Upper lobe of left lung (tissue), 4 donors: ENCODE data around the gene SPDYA.

ENCODE experiments used
- CTCF ChIP-seq, 6 experiments: fragments of 450-650 bp in 4 of 6; fragments of 200-600 bp in 2 of 6; sonication (generic) in 2 of 6; IDR thresholded peaks; one replicate each; pipeline ENCODE4 v1.5.1; 2016 to 2019; ENCODE audit warnings: antibody characterized with exemption in 6 of 6
- POLR2A ChIP-seq, 4 donors: fragments of 450-650 bp; IDR thresholded peaks; one replicate each; pipeline ENCODE4 v1.5.1; 2016 to 2017; ENCODE audit warnings: antibody characterized with exemption in 4 of 4, mild to moderate bottlenecking in 2 of 4

- TF ChIP-seq POLR2A (IDR thresholded peaks at IDR 0.05) (no peak), CTCF (IDR thresholded peaks at IDR 0.05) (no peak)
Measured at GRCh38 chr2:28842042-28842441, 31.4 kb downstream of the SPDYA start.
